Right lobe of liver (tissue), 4 donors: ENCODE results near the gene MS4A5.

Experiments used
- CTCF ChIP-seq, 4 donors: fragments of 200-600 bp in 3 of 4; fragments of 450-650 bp in 1 of 4; IDR thresholded peaks; one replicate each; pipeline versions ENCODE4 v1.5.1 to v1.8.0; 2016 to 2022; ENCODE audit warnings: antibody characterized with exemption in 4 of 4, mild to moderate bottlenecking in 2 of 4
- POLR2A ChIP-seq: fragments of 450-650 bp; IDR thresholded peaks from one replicate; pipeline ENCODE4 v1.6.1; 2017; ENCODE audit warnings: antibody characterized with exemption, mild to moderate bottlenecking
- donor health status: DM: no; HTN: no; CAD: no.
- donor health status: DM: no; HTN: no; CAD: no.
- donor health status: DM: no; HTN: yes; CAD: no.

- TF ChIP-seq CTCF (IDR thresholded peaks at IDR 0.05): no peak
- TF ChIP-seq POLR2A: no peak
Observed at GRCh38 chr11:60389279-60389910, 40.0 kb upstream of the MS4A5 start.
